ENCODE data around the gene PLEKHA5.
"Not testable (repeated sequence)": the region's sequence is repeated elsewhere in the genome, so short reads cannot be mapped to it uniquely, and the experiment has no call there.

Gene PLEKHA5

GRCh38 chr12:19168644-19169043, 39.1 kb downstream of the PLEKHA5 start:
- no peak for DNase-seq (ENCODE audit: low read depth, low spot score)

- DNase-seq (ENCODE audit: low read depth, low spot score) = no peak
Measured at GRCh38 chr12:19169222-19169621, 39.7 kb downstream of the PLEKHA5 start.

- DNase-seq (ENCODE audit: low read depth, low spot score) = not testable (repeated sequence)
Measured at GRCh38 chr12:19170286-19170685, 40.8 kb downstream of the PLEKHA5 start.

- DNase-seq (ENCODE audit: low read depth, low spot score) = no peak
Measured at GRCh38 chr12:19171731-19172130, 42.2 kb downstream of the PLEKHA5 start.

- DNase-seq (ENCODE audit: low read depth, low spot score) = no peak
Measured at GRCh38 chr12:19177754-19178153, 48.2 kb downstream of the PLEKHA5 start.

- DNase-seq (ENCODE audit: low read depth, low spot score) = no peak
Measured at GRCh38 chr12:19179986-19180385, 50.5 kb downstream of the PLEKHA5 start.

GRCh38 chr12:19181666-19182426, 52.3 kb downstream of the PLEKHA5 start:
- DNase-seq (ENCODE audit: low read depth, low spot score) = no peak

- DNase-seq (ENCODE audit: low read depth, low spot score) = no peak
Measured at GRCh38 chr12:19183121-19183838, 53.7 kb downstream of the PLEKHA5 start.

GRCh38 chr12:19185262-19185929, 55.9 kb downstream of the PLEKHA5 start:
- no peak for DNase-seq (ENCODE audit: low read depth, low spot score)

GRCh38 chr12:19186722-19187661, 57.5 kb downstream of the PLEKHA5 start:
- DNase-seq (ENCODE audit: low read depth, low spot score) = no peak

- DNase-seq (ENCODE audit: low read depth, low spot score) = no peak
Measured at GRCh38 chr12:19189522-19189921, 60.0 kb downstream of the PLEKHA5 start.

GRCh38 chr12:19190292-19191031, 60.9 kb downstream of the PLEKHA5 start:
- no peak for DNase-seq (ENCODE audit: low read depth, low spot score)

GRCh38 chr12:19191089-19191488, 61.6 kb downstream of the PLEKHA5 start:
- no peak for DNase-seq (ENCODE audit: low read depth, low spot score)

GRCh38 chr12:19191563-19191962, 62.0 kb downstream of the PLEKHA5 start:
- no peak for DNase-seq (ENCODE audit: low read depth, low spot score)

GRCh38 chr12:19192710-19193109, 63.2 kb downstream of the PLEKHA5 start:
- no peak for DNase-seq (ENCODE audit: low read depth, low spot score)

GRCh38 chr12:19194963-19195362, 65.4 kb downstream of the PLEKHA5 start:
- no peak for DNase-seq (ENCODE audit: low read depth, low spot score)

- DNase-seq (ENCODE audit: low read depth, low spot score) = no peak
Measured at GRCh38 chr12:19196959-19197630, 67.6 kb downstream of the PLEKHA5 start.

GRCh38 chr12:19198272-19198671, 68.7 kb downstream of the PLEKHA5 start:
- DNase-seq (ENCODE audit: low read depth, low spot score) = no peak

GRCh38 chr12:19199332-19199731, 69.8 kb downstream of the PLEKHA5 start:
- no peak for DNase-seq (ENCODE audit: low read depth, low spot score)

GRCh38 chr12:19200261-19200660, 70.7 kb downstream of the PLEKHA5 start:
- no peak for DNase-seq (ENCODE audit: low read depth, low spot score)
